GM21717 (cell line): Measurements from ENCODE around the gene PSTPIP1.
A peak's percentile ranks its signal among the peaks of the same experiment; 100 is the strongest.
"Not testable (repeated sequence)": the region's sequence is repeated elsewhere in the genome, so short reads cannot be mapped to it uniquely, and the experiment has no call there.

Experiments used
- ATAC-seq: cut with Tn5 transposase; IDR thresholded peaks from one replicate; pipeline ENCODE4 v1.9.1; 2021; ENCODE audit warnings: mild to moderate bottlenecking, moderate library complexity; ENCODE audit not compliant: unreplicated experiment

PSTPIP1 gene

GRCh38 chr15:76994971-76995945 lies at the start of gene PSTPIP1:
Gene PSTPIP1 (plus strand): TSS chr15:76995126. CDS start chr15:76995574, 448 bp downstream.
- peak; percentile 45 for ATAC-seq

- no peak for ATAC-seq
Observed at GRCh38 chr15:76945494-76946093, 49.3 kb upstream of the PSTPIP1 start.

DNA sequence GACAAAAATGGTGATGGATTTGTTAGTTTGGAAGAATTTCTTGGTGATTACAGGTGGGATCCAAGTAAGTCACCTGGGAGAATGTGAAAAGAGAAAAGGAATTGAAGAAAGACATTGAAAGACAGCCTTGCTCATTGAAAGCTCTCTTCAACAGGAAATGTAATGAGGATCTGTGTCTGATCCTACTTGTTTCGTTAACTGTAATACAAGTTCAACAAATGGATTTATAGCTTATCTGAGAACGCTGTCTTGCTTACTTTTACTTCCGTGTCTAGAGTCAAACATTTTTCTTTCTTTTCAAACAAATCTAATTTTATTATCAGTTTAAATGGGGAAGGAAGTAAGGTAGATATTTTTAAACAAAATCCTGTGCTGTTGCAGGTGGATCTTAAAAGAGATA lies 47.5 kb upstream of the PSTPIP1 start:
- no peak for ATAC-seq

DNA sequence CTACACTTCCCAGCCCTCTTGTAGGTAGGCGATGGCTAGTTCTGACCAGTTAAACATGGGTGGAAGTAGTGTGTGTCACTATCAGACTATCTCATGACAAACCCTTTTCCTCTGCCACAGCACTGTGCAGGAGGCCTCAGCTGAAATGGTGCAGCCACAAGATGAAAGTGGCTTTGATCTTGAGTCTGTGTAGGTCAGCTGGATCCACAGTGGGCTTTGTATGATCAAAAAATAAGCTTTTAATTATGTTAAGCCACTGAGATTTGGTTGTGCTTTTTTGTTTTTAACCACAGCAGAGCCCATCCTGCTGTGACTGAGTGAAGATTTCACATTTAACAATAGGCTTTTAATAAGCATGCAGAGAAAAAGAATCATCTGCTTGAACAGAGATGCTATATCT lies 43.7 kb upstream of the PSTPIP1 start:
- ATAC-seq, result no peak

- no peak for ATAC-seq
Observed at GRCh38 chr15:76953913-76954312, 41.0 kb upstream of the PSTPIP1 start.

DNA sequence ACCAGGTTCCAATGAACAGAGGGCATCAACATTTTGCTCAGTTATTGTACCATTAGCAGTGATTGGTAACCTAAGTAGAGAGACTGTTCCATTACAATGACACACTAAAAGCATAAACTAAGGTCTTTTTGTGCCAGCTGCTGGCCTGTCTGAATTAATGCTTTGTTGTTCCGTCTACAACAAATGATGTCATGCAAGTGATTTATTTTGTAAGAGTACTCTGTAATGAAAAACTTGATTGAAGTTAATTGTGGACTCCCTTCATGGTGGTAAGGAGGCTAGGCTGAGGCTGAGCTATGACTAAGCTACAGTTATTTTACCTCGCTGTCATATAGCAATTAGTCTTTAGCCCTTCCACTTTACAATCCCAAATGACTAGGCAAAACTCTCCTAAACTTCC lies 40.2 kb upstream of the PSTPIP1 start:
- ATAC-seq, result no peak

GRCh38 chr15:76961268-76962011 lies 33.5 kb upstream of the PSTPIP1 start:
- ATAC-seq, result no peak

- no peak for ATAC-seq
Observed at GRCh38 chr15:76962337-76963013, 32.5 kb upstream of the PSTPIP1 start.

DNA sequence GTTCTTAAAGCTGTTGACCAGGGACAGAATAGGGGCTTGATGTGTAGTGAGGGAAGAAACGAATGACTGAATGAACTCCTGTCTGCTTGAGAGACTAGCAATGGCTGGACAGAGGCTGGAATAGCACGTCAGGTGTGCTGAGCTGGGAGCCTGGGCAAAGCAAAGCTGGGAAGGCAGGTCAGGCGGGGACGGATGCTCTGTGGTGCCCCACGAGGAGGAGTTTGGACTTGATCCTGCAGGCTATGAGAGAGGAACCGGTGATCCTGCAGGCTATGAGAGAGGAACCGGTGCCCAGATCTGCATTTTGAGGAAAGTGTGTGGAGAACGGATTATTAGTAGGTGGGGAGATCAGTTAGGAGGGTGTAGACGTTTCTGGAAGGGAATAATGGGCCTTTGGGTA lies 31.3 kb upstream of the PSTPIP1 start:
- no peak for ATAC-seq

DNA sequence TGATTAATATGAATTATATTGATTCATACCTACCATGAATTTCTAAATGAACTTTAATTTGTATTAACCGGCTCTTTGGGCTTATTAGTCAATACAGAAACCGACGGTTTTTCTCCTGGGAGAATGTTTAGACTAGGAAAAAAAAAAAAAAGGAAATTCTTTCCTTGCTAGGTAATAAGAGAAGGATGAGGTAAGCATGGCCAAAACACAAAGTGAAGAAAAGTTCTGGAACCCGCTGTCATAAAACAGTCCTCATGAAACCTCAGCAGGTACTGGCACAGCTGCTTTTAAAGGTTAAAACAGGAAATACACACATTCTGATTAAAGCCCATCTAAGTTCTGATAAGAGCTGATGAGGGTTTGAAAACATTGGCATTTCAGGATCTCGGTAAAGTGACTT lies 30.8 kb upstream of the PSTPIP1 start:
- no peak for ATAC-seq

DNA sequence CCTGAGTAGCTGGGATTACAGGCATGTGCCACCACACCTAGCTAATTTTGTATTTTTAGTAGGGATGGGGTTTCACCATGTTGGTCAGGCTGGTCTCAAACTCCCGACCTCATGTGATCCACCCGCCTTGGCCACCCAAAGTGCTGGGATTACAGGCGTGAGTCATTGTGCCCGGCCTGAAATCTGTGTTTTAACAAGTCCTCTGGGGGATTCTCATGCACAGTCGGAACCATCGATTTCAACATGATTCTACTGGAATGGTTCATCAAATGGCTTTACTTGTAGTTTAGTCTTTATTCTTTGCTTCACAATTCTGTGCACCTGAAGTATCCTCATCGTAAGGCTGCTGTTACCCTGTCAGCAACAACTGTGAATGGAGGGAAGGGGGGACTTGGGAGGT lies 28.9 kb upstream of the PSTPIP1 start:
- ATAC-seq, result not testable (repeated sequence)

DNA sequence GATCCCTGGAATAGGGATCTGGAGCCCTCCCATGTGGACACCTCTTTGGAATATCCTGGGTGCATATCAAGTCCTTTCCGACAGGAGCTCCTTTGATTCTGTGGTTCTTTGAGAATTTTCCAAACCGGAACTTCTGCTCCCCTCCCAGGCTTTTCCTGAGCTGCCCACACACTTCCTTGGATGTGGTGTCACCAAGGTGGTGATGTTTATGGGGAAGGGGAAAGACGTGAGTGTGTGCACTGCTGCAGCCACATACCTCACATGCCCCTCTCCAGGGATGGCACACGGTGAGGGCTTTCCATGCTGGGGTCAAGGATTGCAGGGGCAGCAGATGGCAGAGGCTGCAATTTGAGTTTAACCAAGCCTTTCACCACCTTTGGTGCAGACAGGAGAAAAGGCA lies 27.9 kb upstream of the PSTPIP1 start:
- ATAC-seq, result no peak

GRCh38 chr15:76968306-76968705 lies 26.6 kb upstream of the PSTPIP1 start:
- no peak for ATAC-seq

- no peak for ATAC-seq
Observed at GRCh38 chr15:76972389-76973361, 22.3 kb upstream of the PSTPIP1 start.

DNA sequence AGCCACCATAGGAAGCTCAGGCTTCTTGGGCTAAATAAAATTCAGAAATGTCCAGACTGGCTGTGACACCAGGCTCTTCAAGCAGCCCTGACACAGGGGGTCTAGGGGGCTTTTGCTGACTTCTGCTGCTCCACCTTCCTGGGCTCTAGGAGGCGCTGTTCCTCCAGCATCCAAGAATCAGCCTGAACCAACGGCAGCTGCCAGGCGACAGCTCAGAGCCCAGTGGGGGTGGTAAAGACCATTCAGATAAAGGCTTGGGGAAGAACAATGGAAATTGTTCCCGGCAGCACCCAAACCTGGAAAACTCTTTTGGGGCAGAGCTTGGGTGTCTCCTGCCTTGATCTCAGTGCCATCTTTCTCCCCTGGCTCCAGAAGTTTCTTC lies 21.6 kb upstream of the PSTPIP1 start:
- ATAC-seq, result no peak

DNA sequence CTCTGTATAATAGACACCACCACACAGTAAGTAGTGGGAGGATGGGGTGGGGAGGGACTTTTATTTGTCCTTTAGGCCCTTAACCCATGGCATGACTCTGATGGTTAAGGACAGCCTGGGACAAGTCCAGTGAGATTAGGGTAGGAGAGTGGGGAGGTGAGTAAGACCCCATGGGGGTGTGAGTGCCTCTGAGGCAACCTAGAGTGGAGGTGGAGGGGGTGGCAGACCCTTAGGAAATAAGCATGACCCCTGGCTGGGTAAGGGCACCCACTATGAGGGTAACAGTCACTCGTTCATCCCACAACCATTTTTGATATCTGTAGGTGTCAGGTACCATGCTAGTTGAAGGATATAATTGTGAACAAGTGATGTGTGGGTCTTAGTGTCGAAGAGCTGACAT lies 21.0 kb upstream of the PSTPIP1 start:
- no peak for ATAC-seq

- no peak for ATAC-seq
Observed at GRCh38 chr15:76974456-76975036, 20.4 kb upstream of the PSTPIP1 start.

- ATAC-seq, result no peak
Observed at GRCh38 chr15:76976141-76976540, 18.8 kb upstream of the PSTPIP1 start.

DNA sequence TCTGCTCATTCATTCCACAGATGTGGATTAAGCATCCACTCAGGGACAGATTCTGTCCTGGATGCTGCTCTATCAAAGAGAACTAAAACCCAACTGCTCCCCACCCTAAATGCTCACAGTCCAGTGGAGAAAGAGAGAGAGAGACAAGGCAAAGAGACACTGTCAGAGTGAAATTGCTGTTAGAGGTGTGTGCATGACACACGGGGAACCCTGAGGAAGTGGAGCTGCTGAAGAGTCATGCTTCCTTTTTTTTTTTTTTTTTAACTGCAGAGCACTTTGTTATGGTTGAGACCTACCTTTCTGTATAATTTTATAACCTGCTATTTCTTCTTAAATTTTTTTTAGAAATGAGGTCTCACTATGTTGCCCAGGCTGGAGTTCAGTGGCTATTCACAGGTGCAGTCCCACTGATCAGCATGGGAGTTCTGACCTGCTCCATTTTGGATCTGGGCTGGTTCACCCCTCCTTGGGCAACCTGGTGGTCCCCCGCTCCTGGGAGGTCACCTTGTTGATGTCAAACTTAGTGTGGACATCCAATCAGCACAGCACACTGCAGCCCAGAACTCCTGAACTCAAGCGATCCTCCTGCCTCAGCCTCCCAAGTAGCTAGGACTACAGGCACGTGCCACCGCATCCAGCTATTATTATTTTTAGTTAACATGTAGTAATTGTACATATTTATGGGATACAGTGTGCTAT lies 18.2 kb upstream of the PSTPIP1 start:
- ATAC-seq, result no peak
